Measurements from ENCODE around the gene C17orf107. TPM values are rescaled to one million over a fixed set of nuclear protein-coding genes. Genes with fewer than 3 reads are reported as not detected.

The C17orf107 gene
- total and polyA plus RNA-seq, 2 donors (not counting 1 experiment from before 2014, with no cell fraction given) = 3.9 to 4.6 TPM

- Histone ChIP-seq H3K4me1 (ENCODE audit: control insufficient read depth in 2 of 2, insufficient read depth in 2 of 2, low read length in 2 of 2) (peaks cover 45 to 53% of the 10 kb centered on the region in 2 donors), H3K4me3 (ENCODE audit: control extremely low read depth in 1 of 5, extremely low read depth in 1 of 5, insufficient read depth in 1 of 5, low read depth in 2 of 5, low read length in 4 of 5) (peak overlapping the region; percentile 32 to 73 (median 66)), H3K27me3 (replicated peaks in 1 of 4; ENCODE audit: control extremely low read depth in 1 of 4, control insufficient read depth in 3 of 4, insufficient read depth in 4 of 4, low read length in 3 of 4) (peaks cover 0 to 27% (median 11%) of the 10 kb centered on the region in 4 experiments), H2AFZ (ENCODE audit: insufficient read depth, low read depth, low read length, poor library complexity, severe bottlenecking) (peak overlapping the region; percentile 69), H3K9ac (ENCODE audit: low read length) (peak overlapping the region; percentile 68), H3K36me3 (replicated peaks in 1 of 2; ENCODE audit: control extremely low read depth in 1 of 2, control insufficient read depth in 1 of 2, extremely low read depth in 1 of 2, insufficient read depth in 2 of 2, low read length in 1 of 2) (peaks cover 0 to 15% of the 10 kb centered on the region in 2 experiments), H3K9me3 (ENCODE audit: control extremely low read depth in 1 of 3, control insufficient read depth in 2 of 3, insufficient read depth in 1 of 3, low read length in 2 of 3) (peaks cover 0 to 25% (median 0%) of the 10 kb centered on the region in 3 donors), H3K4me2 (replicated peaks; ENCODE audit: low read depth, low read length, poor library complexity, severe bottlenecking) (peak overlapping the region; percentile 98), H3K79me2 (ENCODE audit: control insufficient read depth, insufficient read depth, low read length) (no peaks in the 10 kb centered on the region), H4K20me1 (ENCODE audit: control insufficient read depth, insufficient read depth, low read length, poor library complexity, severe bottlenecking) (no peaks in the 10 kb centered on the region), H3K27ac (ENCODE audit: low read length in 2 of 2) (peak overlapping the region in 1 of 2 donors; percentile 55)
- DNase-seq (peak; percentile 91), ATAC-seq (ENCODE audit: low read depth) (peak; percentile 16)
- Mint-ChIP-seq H3K27me3 (peaks cover 4% of the 10 kb centered on the region), H3K4me1 (peaks cover 48% of the 10 kb centered on the region), H3K27ac (peak overlapping the region; percentile 82), H3K9me3 (ENCODE audit: insufficient read depth) (no peaks in the 10 kb centered on the region), H3K4me3 (peak overlapping the region; percentile 93)
- CTCF ChIA-PET = interaction anchor here (0.8 to 4.0 kb wide), 6 partner anchors 19 to 190 kb away, joined by 3 to 15 read pairs (median 4); partner anchors contain the start of gene SPAG7
- 11% methylated on average over 63 of the region's 65 CpGs for WGBS (ENCODE audit: insufficient coverage)
- POLR2A ChIA-PET = interaction anchor here (0.6 to 2.1 kb wide), 4 partner anchors 39 to 110 kb away, joined by 3 to 9 read pairs (median 6); partner anchors contain the start of genes RNF167, SLC25A11 and SPAG7
- intact Hi-C loops (cut with micrococcal nuclease) = loop anchor here (1.0 to 5.0 kb wide), 2 partner anchors 93 to 333 kb away; partner anchors contain the start of gene PLD2
- TF ChIP-seq EZH2 (IDR thresholded peaks at IDR 0.05; ENCODE audit: borderline replicate concordance, insufficient read depth, low read depth, low read length, poor library complexity, severe bottlenecking) = no peak
- TF ChIP-seq CTCF (IDR thresholded peaks at IDR 0.05) = no peak
Observed at GRCh38 chr17:4900231-4901107, 1.1 kb downstream of the C17orf107 start.
